GM12878 (cell line): Measurements from ENCODE around the gene FAM114A1. TPM values are rescaled to one million over a fixed set of nuclear protein-coding genes. Genes with fewer than 3 reads are reported as not detected.

Experiments used
- ATAC-seq: fragments of 200-7000 bp; cut with Tn5 transposase; 3 replicates; pipeline ENCODE4 v1.9.1; 2020; ENCODE audit warnings: mild to moderate bottlenecking, moderate library complexity
- BruUV-seq: library from RNA; stranded (reverse); fragments of 400-500 nt; replicated peaks from 2 replicates; lab custom pipeline; 2021; lab: Mats Ljungman, UMichigan
- CTCF ChIA-PET: fragments of 300-600 bp; sonication (Branson Sonifier 250); formaldehyde crosslinking; extraction: SDS; loops from one replicate; lab custom pipeline; 2021; ENCODE audit warnings: inconsistent platforms; lab: Yijun Ruan, JAX
- POLR2A ChIA-PET: fragments of 350-600 bp; formaldehyde crosslinking; extraction: SDS; loops from one replicate; lab custom pipeline; 2021; ENCODE audit warnings: inconsistent platforms; lab: Charles Lee
- RAD21 ChIA-PET: fragments of 300-600 bp; sonication (Branson Sonifier 250); formaldehyde crosslinking; loops from one replicate; lab custom pipeline; 2023; ENCODE audit warnings: antibody characterized with exemption; ENCODE audit not compliant: unreplicated experiment; lab: Charles Lee
- SMC1A ChIA-PET: fragments of 300-600 bp; sonication (Branson Sonifier 250); formaldehyde crosslinking; loops from one replicate; lab custom pipeline; 2023; ENCODE audit not compliant: unreplicated experiment, uncharacterized antibody; lab: Charles Lee
- DNase-seq: peaks from one replicate; pipeline ENCODE4 v3.0.0-alpha.2; 2011; ENCODE audit warnings: low read depth, low spot score
- FAIRE-seq: peaks from 3 replicates; lab custom pipeline; 2011; peaks lifted over from hg19 to GRCh38; lab: Jason Lieb, UNC
- H2AFZ ChIP-seq: 2 replicates; pipeline ENCODE4 v1.6.0; 2011; ENCODE audit warnings: low read depth, low read length, control low read depth; ENCODE audit not compliant: control insufficient read depth
- H3K27ac ChIP-seq: 2 replicates; pipeline ENCODE4 v1.5.1; 2011; ENCODE audit warnings: control low read depth; ENCODE audit not compliant: control insufficient read depth, insufficient read depth
- H3K27me3 ChIP-seq, 2 experiments: replicated peaks in 1 of 2; 2 replicates each; pipeline versions ENCODE4 v1.6.0 to v1.6.1; 2011; ENCODE audit warnings: low read length in 1 of 2; ENCODE audit not compliant: control insufficient read depth in 2 of 2, insufficient read depth in 2 of 2
- H3K36me3 ChIP-seq, 2 experiments: 2 replicates each; pipeline ENCODE4 v1.5.1; 2011; ENCODE audit warnings: low read length in 1 of 2; ENCODE audit not compliant: control insufficient read depth in 2 of 2, insufficient read depth in 2 of 2
- H3K4me1 ChIP-seq: 2 replicates; pipeline ENCODE4 v1.6.1; 2011; ENCODE audit warnings: mild to moderate bottlenecking, low read length, moderate library complexity, mixed read lengths; ENCODE audit not compliant: control insufficient read depth, insufficient read depth
- H3K4me2 ChIP-seq: 2 replicates; pipeline ENCODE4 v1.6.0; 2011; ENCODE audit warnings: control low read depth; ENCODE audit not compliant: control insufficient read depth, insufficient read depth
- H3K4me3 ChIP-seq: fragments of 200-600 bp; sonication (generic); 2 replicates; pipeline ENCODE4 v1.5.1; 2016
- H3K79me2 ChIP-seq: 2 replicates; pipeline ENCODE4 v1.6.0; 2011; ENCODE audit warnings: low read length; ENCODE audit not compliant: control insufficient read depth, insufficient read depth
- H3K9ac ChIP-seq: 2 replicates; pipeline ENCODE4 v1.8.0; 2011; ENCODE audit warnings: low read length, control low read depth, mixed read lengths; ENCODE audit not compliant: control insufficient read depth, insufficient read depth
- H3K9me3 ChIP-seq: replicated peaks from 3 replicates; pipeline ENCODE4 v1.5.1; 2011; ENCODE audit warnings: mild to moderate bottlenecking, low read length; ENCODE audit not compliant: control insufficient read depth, insufficient read depth
- H4K20me1 ChIP-seq: 2 replicates; pipeline ENCODE4 v1.6.0; 2011; ENCODE audit not compliant: control insufficient read depth, insufficient read depth
- MXI1 ChIP-seq: fragments of 150-350 bp; IDR thresholded peaks from 2 replicates; pipeline ENCODE4 v1.6.1; 2011; ENCODE audit warnings: low read depth, mild to moderate bottlenecking, inconsistent platforms, low read length, improper control_type of control experiment
- PAX8 ChIP-seq: fragments of 450-650 bp; IDR thresholded peaks from 2 replicates; pipeline ENCODE4 v1.6.1; 2017; ENCODE audit warnings: mild to moderate bottlenecking, moderate library complexity
- POLR2AphosphoS2 ChIP-seq: IDR thresholded peaks from 2 replicates; pipeline ENCODE4 v1.6.1; 2011; ENCODE audit warnings: low read depth, mild to moderate bottlenecking, low read length, improper control_type of control experiment, moderate library complexity
- RBBP5 ChIP-seq: fragments of 200-600 bp; sonication (generic); conservative IDR thresholded peaks from 2 replicates; pipeline ENCODE4 v1.6.1; 2016
- SIX5 ChIP-seq: IDR thresholded peaks from 2 replicates; pipeline ENCODE4 v1.6.1; 2011; ENCODE audit warnings: mild to moderate bottlenecking, low read depth, low read length, moderate library complexity; ENCODE audit not compliant: severe bottlenecking
- SMAD5 ChIP-seq: IDR thresholded peaks from 2 replicates; pipeline ENCODE4 v1.6.1; 2016; ENCODE audit warnings: antibody characterized with exemption, low read depth
- TARDBP ChIP-seq: IDR thresholded peaks from 2 replicates; pipeline ENCODE4 v1.6.1; 2016; ENCODE audit warnings: borderline replicate concordance
- TCF3 ChIP-seq: IDR thresholded peaks from 2 replicates; pipeline ENCODE4 v1.6.1; 2012; ENCODE audit warnings: low read depth, mild to moderate bottlenecking, low read length, borderline replicate concordance; ENCODE audit not compliant: insufficient read depth
- WGBS: methylation state at CpG from one replicate; pipeline ENCODE4 v1.1.6; 2016; ENCODE audit warnings: low lambda C conversion rate; ENCODE audit not compliant: insufficient replicate concordance, insufficient coverage; ENCODE audit errors: missing lambda C conversion rate; 5-methylcytosine and 5-hydroxymethylcytosine counted together
- in situ Hi-C: fragments of 300-500 bp; cut with MboI; formaldehyde crosslinking; loops from 9 replicates; pipeline ENCODE4 v1.14.3; 2018; ENCODE audit warnings: mixed read lengths
- intact Hi-C: fragments of 100-400 bp; cut with micrococcal nuclease; formaldehyde crosslinking; loops from one replicate; pipeline ENCODE4 v1.14.2; 2022; ENCODE audit not compliant: unreplicated experiment
- polyA plus RNA-seq, 11 experiments: library from polyadenylated mRNA; depleted of rRNA in 4 of 11; unstranded in 6 of 11; stranded (reverse) in 5 of 11; fragments of >200 nt; fragmentation: Nextera tagmentation in 4 of 11; fragmentation: Illumina TruSeq in 1 of 11; extraction: Ambion mirVana in 4 of 11; extraction: Trizol in 1 of 11; gene quantifications; 1 replicate in 1 of 11; 2 replicates in 10 of 11; pipeline versions ENCODE4 v1.2.1 to v1.2.3, GENCODE V29; 2011 to 2016; ENCODE audit warnings: inconsistent platforms in 2 of 11, missing spikeins in 2 of 11, low read depth in 1 of 11
- total RNA-seq, 4 experiments: library from RNA; depleted of rRNA in 3 of 4; stranded (reverse); fragments of >200 nt in 3 of 4; fragmentation: Illumina TruSeq in 1 of 4; extraction: Trizol in 1 of 4; gene quantifications; 2 replicates each; pipeline versions ENCODE4 v1.2.1 to v1.2.3, GENCODE V29; 2013 to 2021

FAM114A1 gene
- total and polyA plus RNA-seq, 10 of the 15 experiments (the other 5 are each of a cell fraction or from before 2014, with no cell fraction given), result 1.3 to 6.2 (median 3.9) TPM

- H3K4me2 ChIP-seq, result no peak overlapping the region
- RAD21 ChIA-PET, result no interaction called here
- H3K9me3 ChIP-seq, result peaks cover 5% of the 10 kb centered on the region
- no TSS peak for BruUV-seq
- FAIRE-seq, result no peak
- no peaks in the 10 kb centered on the region for H3K4me1 ChIP-seq
- H3K4me3 ChIP-seq, result no peak overlapping the region
- TF ChIP-seq RBBP5, result no peak
- no peak for TF ChIP-seq SMAD5
- no peak for TF ChIP-seq SIX5
- TF ChIP-seq POLR2AphosphoS2, result no peak
- TF ChIP-seq TARDBP, result no peak
- TF ChIP-seq PAX8, result no peak
- H3K79me2 ChIP-seq, result peaks cover 11% of the 10 kb centered on the region
- H3K9ac ChIP-seq, result no peak overlapping the region
- no peak for ATAC-seq
- in situ Hi-C loops, result no loop called here
- CTCF ChIA-PET, result interaction anchor here (1.7 kb wide), 1 partner anchor 18 kb away, joined by 5 read pairs; no protein-coding TSS in a partner anchor
- H3K36me3 ChIP-seq, result peaks cover 5 to 11% of the 10 kb centered on the region in 2 experiments; a peak in 3 of 4 replicates
- no peaks in the 10 kb centered on the region for H4K20me1 ChIP-seq
- POLR2A ChIA-PET, result interaction anchor here (0.7 kb wide), 1 partner anchor 74 kb away, joined by 3 read pairs; no protein-coding TSS in a partner anchor
- H3K27ac ChIP-seq, result no peak overlapping the region
- no peak overlapping the region for H2AFZ ChIP-seq
- intact Hi-C loops, result no loop called here
- SMC1A ChIA-PET, result interaction anchor here (1.6 kb wide), 1 partner anchor 84 kb away, joined by 5 read pairs; no protein-coding TSS in a partner anchor
- DNase-seq, result no peak
- no peaks in the 10 kb centered on the region for H3K27me3 ChIP-seq
- 96% methylated on average over 4 of the region's 4 CpGs for WGBS
Measured at GRCh38 chr4:38842994-38843393, 24.6 kb upstream of the FAM114A1 start.

GRCh38 chr4:38846015-38846414 lies 21.6 kb upstream of the FAM114A1 start:
- no peaks in the 10 kb centered on the region for H4K20me1 ChIP-seq
- no peak overlapping the region for H3K9ac ChIP-seq
- H3K4me3 ChIP-seq, result no peak overlapping the region
- DNase-seq, result no peak
- no peak for TF ChIP-seq TCF3
- TF ChIP-seq MXI1, result no peak
- CTCF ChIA-PET, result interaction anchor here (1.3 kb wide), 1 partner anchor 11 kb away, joined by 3 read pairs; no protein-coding TSS in a partner anchor
- no peaks in the 10 kb centered on the region for H3K4me1 ChIP-seq
- H3K27me3 ChIP-seq, result no peaks in the 10 kb centered on the region
- peaks cover 5 to 11% of the 10 kb centered on the region in 2 experiments; a peak in 3 of 4 replicates for H3K36me3 ChIP-seq
- peaks cover 11% of the 10 kb centered on the region for H3K79me2 ChIP-seq
- no peak overlapping the region for H2AFZ ChIP-seq
- intact Hi-C loops, result no loop called here
- BruUV-seq, result no TSS peak
- RAD21 ChIA-PET, result interaction anchor here (1.2 kb wide), 1 partner anchor 86 kb away, joined by 5 read pairs; no protein-coding TSS in a partner anchor
- peaks cover 5% of the 10 kb centered on the region; the same call in 2 of the 3 replicates for H3K9me3 ChIP-seq
- POLR2A ChIA-PET, result interaction anchor here (0.7 to 1.5 kb wide), 3 partner anchors 10 to 66 kb away, joined by 3 to 4 read pairs (median 3); partner anchors contain the start of gene TLR10
- in situ Hi-C loops, result no loop called here
- H3K27ac ChIP-seq, result no peak overlapping the region
- SMC1A ChIA-PET, result interaction anchor here (1.1 to 1.3 kb wide), 2 partner anchors 11 to 24 kb away, joined by 4 to 6 read pairs; no protein-coding TSS in a partner anchor
- WGBS, result 100% methylated on average over 2 of the region's 3 CpGs
- ATAC-seq, result no peak
- H3K4me2 ChIP-seq, result no peak overlapping the region
- FAIRE-seq, result no peak
